ENCODE results near the gene CYP3A4.

The CYP3A4 gene

GRCh38 chr7:99784007-99784406 is at the start of gene CYP3A4:
Gene CYP3A4, minus strand, starts transcription at chr7:99784184. Its CDS starts 103 bp downstream, at chr7:99784081.
- no peak for DNase-seq (ENCODE audit: low spot score)
- in situ Hi-C loops (cut with MboI; ENCODE audit: low pct_unique_long_range_greater_than_20kb, low sequenced_read_pairs, unreplicated experiment), result no loop called here
- TF ChIP-seq, protein P1, sequence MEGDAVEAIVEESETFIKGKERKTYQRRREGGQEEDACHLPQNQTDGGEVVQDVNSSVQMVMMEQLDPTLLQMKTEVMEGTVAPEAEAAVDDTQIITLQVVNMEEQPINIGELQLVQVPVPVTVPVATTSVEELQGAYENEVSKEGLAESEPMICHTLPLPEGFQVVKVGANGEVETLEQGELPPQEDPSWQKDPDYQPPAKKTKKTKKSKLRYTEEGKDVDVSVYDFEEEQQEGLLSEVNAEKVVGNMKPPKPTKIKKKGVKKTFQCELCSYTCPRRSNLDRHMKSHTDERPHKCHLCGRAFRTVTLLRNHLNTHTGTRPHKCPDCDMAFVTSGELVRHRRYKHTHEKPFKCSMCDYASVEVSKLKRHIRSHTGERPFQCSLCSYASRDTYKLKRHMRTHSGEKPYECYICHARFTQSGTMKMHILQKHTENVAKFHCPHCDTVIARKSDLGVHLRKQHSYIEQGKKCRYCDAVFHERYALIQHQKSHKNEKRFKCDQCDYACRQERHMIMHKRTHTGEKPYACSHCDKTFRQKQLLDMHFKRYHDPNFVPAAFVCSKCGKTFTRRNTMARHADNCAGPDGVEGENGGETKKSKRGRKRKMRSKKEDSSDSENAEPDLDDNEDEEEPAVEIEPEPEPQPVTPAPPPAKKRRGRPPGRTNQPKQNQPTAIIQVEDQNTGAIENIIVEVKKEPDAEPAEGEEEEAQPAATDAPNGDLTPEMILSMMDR (IDR thresholded peaks at IDR 0.05; ENCODE audit: extremely low read depth, insufficient read depth, missing control alignments), result no peak

GRCh38 chr7:99833289-99833877 is 49.4 kb upstream of the CYP3A4 start:
- TF ChIP-seq, protein P1 (IDR thresholded peaks at IDR 0.05; ENCODE audit: extremely low read depth, insufficient read depth, missing control alignments), result no peak
- no peak for DNase-seq (ENCODE audit: low spot score)
- in situ Hi-C loops (cut with MboI; ENCODE audit: low pct_unique_long_range_greater_than_20kb, low sequenced_read_pairs, unreplicated experiment), result no loop called here

DNA sequence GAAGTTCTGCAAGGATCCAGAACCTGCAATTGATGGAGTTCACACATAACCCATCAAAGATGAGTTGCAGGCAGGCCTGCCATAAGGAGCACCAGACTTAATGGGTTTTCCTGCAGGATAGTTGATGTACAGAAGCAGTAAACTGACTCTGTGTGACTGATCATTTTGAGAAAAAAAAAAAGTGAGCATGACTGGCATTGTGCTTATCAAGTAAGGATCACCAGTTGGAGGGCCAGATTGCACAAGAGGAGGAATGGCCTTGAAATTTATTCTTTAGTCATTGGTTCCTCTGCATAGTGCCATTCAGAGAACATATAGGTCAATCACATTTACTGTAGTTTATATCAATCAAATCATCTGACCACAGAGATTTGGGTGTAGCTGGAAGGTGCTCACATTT is 47.6 kb upstream of the CYP3A4 start:
- in situ Hi-C loops (cut with MboI; ENCODE audit: low pct_unique_long_range_greater_than_20kb, low sequenced_read_pairs, unreplicated experiment), result no loop called here
- DNase-seq (ENCODE audit: low spot score), result no peak
- TF ChIP-seq, protein P1 (IDR thresholded peaks at IDR 0.05; ENCODE audit: extremely low read depth, insufficient read depth, missing control alignments), result no peak

GRCh38 chr7:99829524-99830160 is 45.7 kb upstream of the CYP3A4 start:
- no peak for DNase-seq (ENCODE audit: low spot score)
- in situ Hi-C loops (cut with MboI; ENCODE audit: low pct_unique_long_range_greater_than_20kb, low sequenced_read_pairs, unreplicated experiment), result no loop called here
- TF ChIP-seq, protein P1 (IDR thresholded peaks at IDR 0.05; ENCODE audit: extremely low read depth, insufficient read depth, missing control alignments), result no peak

DNA sequence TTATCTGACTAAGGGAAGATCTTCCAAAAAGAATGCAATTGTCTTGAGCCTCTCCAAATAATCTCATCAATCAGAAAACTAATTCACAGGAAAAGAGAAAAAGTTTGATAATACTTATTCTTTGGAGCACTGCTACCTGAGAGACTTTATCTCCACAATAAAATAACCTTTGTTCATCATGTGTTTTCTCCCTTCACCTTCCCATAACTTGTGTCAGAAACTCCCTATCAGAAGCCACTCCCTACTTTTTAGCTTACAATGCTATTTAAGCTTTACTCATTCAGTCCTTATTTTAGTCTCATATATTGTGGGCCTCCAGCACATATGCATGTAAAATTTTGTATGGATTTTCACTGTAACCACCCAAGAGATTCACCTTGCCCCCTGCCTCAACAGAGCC is 44.8 kb upstream of the CYP3A4 start:
- in situ Hi-C loops (cut with MboI; ENCODE audit: low pct_unique_long_range_greater_than_20kb, low sequenced_read_pairs, unreplicated experiment), result no loop called here
- TF ChIP-seq, protein P1 (IDR thresholded peaks at IDR 0.05; ENCODE audit: extremely low read depth, insufficient read depth, missing control alignments), result no peak
- DNase-seq (ENCODE audit: low spot score), result no peak

GRCh38 chr7:99827040-99827778 is 43.2 kb upstream of the CYP3A4 start:
- in situ Hi-C loops (cut with MboI; ENCODE audit: low pct_unique_long_range_greater_than_20kb, low sequenced_read_pairs, unreplicated experiment), result no loop called here
- no peak for DNase-seq (ENCODE audit: low spot score)
- TF ChIP-seq, protein P1 (IDR thresholded peaks at IDR 0.05; ENCODE audit: extremely low read depth, insufficient read depth, missing control alignments), result no peak

Measured in GM13977 (cell line).